ENCODE measurements around the gene APPBP2. TPM values are rescaled to one million over a fixed set of nuclear protein-coding genes. Genes with fewer than 3 reads are reported as not detected.

Gene APPBP2
- total RNA-seq, 1 experiment from 2014 or later, result 44.9 TPM

- POLR2A ChIA-PET (ENCODE audit: low non-redundant PET), result no interaction called here
- no peak for DNase-seq (ENCODE audit: low spot score)
- Histone ChIP-seq H3K27ac (ENCODE audit: low read depth, low read length, poor library complexity, severe bottlenecking) (no peak overlapping the region), H3K4me1 (ENCODE audit: insufficient read depth, low read length, poor library complexity, severe bottlenecking) (no peaks in the 10 kb centered on the region), H3K36me3 (ENCODE audit: insufficient read depth, low read length, poor library complexity, severe bottlenecking) (no peaks in the 10 kb centered on the region), H3K27me3 (replicated peaks; ENCODE audit: insufficient read depth, low read depth, low read length, poor library complexity) (no peaks in the 10 kb centered on the region), H3K9me3 (ENCODE audit: low read depth, low read length, poor library complexity, severe bottlenecking) (peaks cover 4% of the 10 kb centered on the region), H3K4me3 (ENCODE audit: low read depth, low read length, poor library complexity, severe bottlenecking) (no peak overlapping the region)
- intact Hi-C loops (cut with micrococcal nuclease; ENCODE audit: unreplicated experiment), result no loop called here
- no TSS peak for BruUV-seq (replicated peaks)
- CTCF ChIA-PET, result interaction anchor here (1.7 kb wide), 1 partner anchor 9 kb away, joined by 6 read pairs; no protein-coding TSS in a partner anchor
- TF ChIP-seq EZH2 (IDR thresholded peaks at IDR 0.05; ENCODE audit: borderline replicate concordance, low read depth, low read length, poor library complexity, severe bottlenecking), result no peak
- TF ChIP-seq, protein P1, sequence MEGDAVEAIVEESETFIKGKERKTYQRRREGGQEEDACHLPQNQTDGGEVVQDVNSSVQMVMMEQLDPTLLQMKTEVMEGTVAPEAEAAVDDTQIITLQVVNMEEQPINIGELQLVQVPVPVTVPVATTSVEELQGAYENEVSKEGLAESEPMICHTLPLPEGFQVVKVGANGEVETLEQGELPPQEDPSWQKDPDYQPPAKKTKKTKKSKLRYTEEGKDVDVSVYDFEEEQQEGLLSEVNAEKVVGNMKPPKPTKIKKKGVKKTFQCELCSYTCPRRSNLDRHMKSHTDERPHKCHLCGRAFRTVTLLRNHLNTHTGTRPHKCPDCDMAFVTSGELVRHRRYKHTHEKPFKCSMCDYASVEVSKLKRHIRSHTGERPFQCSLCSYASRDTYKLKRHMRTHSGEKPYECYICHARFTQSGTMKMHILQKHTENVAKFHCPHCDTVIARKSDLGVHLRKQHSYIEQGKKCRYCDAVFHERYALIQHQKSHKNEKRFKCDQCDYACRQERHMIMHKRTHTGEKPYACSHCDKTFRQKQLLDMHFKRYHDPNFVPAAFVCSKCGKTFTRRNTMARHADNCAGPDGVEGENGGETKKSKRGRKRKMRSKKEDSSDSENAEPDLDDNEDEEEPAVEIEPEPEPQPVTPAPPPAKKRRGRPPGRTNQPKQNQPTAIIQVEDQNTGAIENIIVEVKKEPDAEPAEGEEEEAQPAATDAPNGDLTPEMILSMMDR (conservative IDR thresholded peaks at IDR 0.05; ENCODE audit: low read depth, low read length), result no peak
Measured at GRCh38 chr17:60560860-60561257, 34.8 kb upstream of the APPBP2 start.

DNA sequence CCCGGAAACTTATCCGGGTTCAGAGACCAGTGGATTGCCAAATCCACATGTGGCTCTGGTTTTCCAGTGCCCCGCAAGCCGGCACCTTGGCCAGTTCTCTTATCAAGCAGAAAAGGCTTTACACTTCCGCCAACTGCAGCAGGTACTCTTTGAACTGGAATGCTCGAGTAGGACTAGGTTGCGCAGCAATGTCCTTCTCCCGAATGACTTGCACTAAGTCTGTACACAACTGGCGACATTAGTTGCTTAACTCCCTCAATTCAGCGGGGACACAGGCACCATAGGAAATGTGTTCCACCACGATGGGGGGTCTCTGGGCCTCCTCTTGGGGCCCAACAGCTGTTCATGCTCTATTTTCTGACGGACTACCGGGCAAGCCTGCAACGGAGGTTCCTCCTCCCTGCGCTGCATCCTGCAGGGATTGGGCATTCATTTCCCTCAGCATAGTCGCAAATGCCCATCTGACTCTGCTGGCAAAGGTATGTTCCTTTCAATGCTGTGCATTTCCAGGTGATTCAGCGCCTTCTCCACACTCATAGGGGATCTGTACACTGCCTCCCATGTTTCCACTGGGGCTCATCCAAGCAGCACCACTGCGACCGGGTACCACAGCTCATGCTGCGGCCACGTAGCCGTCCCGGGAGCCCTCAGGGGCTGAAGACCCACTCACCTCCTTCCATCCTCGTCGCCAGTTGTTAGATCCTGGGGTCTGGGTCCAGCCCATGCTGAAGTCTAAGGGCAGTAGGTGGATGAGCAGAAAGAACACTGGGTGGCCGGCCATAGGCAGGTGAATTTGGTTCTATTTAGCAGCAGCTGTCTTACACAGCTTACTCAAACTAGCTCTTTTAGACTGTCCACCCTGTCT lies 34.2 kb upstream of the APPBP2 start:
- H3K4me1 ChIP-seq (ENCODE audit: insufficient read depth, low read length, poor library complexity, severe bottlenecking), result no peaks in the 10 kb centered on the region
- CTCF ChIA-PET, result interaction anchor here (1.7 kb wide), 1 partner anchor 9 kb away, joined by 6 read pairs; no protein-coding TSS in a partner anchor
- intact Hi-C loops (cut with micrococcal nuclease; ENCODE audit: unreplicated experiment), result no loop called here
- peaks cover 4% of the 10 kb centered on the region for H3K9me3 ChIP-seq (ENCODE audit: low read depth, low read length, poor library complexity, severe bottlenecking)
- no TSS peak for BruUV-seq (replicated peaks)
- no peak overlapping the region for H3K27ac ChIP-seq (ENCODE audit: low read depth, low read length, poor library complexity, severe bottlenecking)
- H3K4me3 ChIP-seq (ENCODE audit: low read depth, low read length, poor library complexity, severe bottlenecking), result no peak overlapping the region
- DNase-seq (ENCODE audit: low spot score), result no peak
- TF ChIP-seq EZH2 (IDR thresholded peaks at IDR 0.05; ENCODE audit: borderline replicate concordance, low read depth, low read length, poor library complexity, severe bottlenecking), result no peak
- TF ChIP-seq, protein P1 (conservative IDR thresholded peaks at IDR 0.05; ENCODE audit: low read depth, low read length), result no peak
- no peaks in the 10 kb centered on the region for H3K27me3 ChIP-seq (replicated peaks; ENCODE audit: insufficient read depth, low read depth, low read length, poor library complexity)
- no peaks in the 10 kb centered on the region for H3K36me3 ChIP-seq (ENCODE audit: insufficient read depth, low read length, poor library complexity, severe bottlenecking)
- POLR2A ChIA-PET (ENCODE audit: low non-redundant PET), result no interaction called here

DNA sequence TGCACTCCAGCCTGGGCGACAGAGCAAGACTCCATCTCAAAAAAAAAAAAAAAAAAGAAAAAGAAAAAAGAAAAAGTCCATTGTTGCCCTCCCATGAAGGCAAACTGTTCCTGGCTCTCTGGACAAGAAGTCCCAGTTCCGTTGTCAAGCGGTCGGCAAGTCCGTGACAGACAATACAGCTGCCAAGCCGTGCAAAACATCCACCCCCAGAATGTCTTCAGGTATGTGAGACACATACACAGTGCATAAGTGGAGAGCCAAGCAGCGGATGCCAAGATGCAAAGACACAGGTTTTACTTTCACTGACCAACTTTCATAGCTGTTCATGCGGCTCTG lies 33.6 kb upstream of the APPBP2 start:
- TF ChIP-seq, protein P1 (conservative IDR thresholded peaks at IDR 0.05; ENCODE audit: low read depth, low read length), result no peak
- no peak for TF ChIP-seq EZH2 (IDR thresholded peaks at IDR 0.05; ENCODE audit: borderline replicate concordance, low read depth, low read length, poor library complexity, severe bottlenecking)
- Histone ChIP-seq H3K27ac (ENCODE audit: low read depth, low read length, poor library complexity, severe bottlenecking) (no peak overlapping the region), H3K9me3 (ENCODE audit: low read depth, low read length, poor library complexity, severe bottlenecking) (peaks cover 4% of the 10 kb centered on the region), H3K27me3 (replicated peaks; ENCODE audit: insufficient read depth, low read depth, low read length, poor library complexity) (no peaks in the 10 kb centered on the region), H3K4me3 (ENCODE audit: low read depth, low read length, poor library complexity, severe bottlenecking) (no peak overlapping the region), H3K4me1 (ENCODE audit: insufficient read depth, low read length, poor library complexity, severe bottlenecking) (no peaks in the 10 kb centered on the region), H3K36me3 (ENCODE audit: insufficient read depth, low read length, poor library complexity, severe bottlenecking) (no peaks in the 10 kb centered on the region)
- DNase-seq (ENCODE audit: low spot score), result no peak
- ChIA-PET POLR2A (ENCODE audit: low non-redundant PET) (no interaction called here), CTCF (interaction anchor here (1.7 kb wide), 1 partner anchor 10 kb away, joined by 6 read pairs; no protein-coding TSS in a partner anchor)
- intact Hi-C loops (cut with micrococcal nuclease; ENCODE audit: unreplicated experiment), result no loop called here
- BruUV-seq (replicated peaks), result no TSS peak
